Gastrocnemius medialis (tissue), 4 donors: ENCODE results near the gene ARRDC2.

Experiments
- CTCF ChIP-seq, 5 experiments: fragments of 450-650 bp in 3 of 5; fragments of 200-600 bp in 2 of 5; sonication (generic) in 2 of 5; IDR thresholded peaks in 4 of 5; conservative IDR thresholded peaks in 1 of 5; 1 replicate in 4 of 5; 2 replicates in 1 of 5; pipeline ENCODE4 v1.5.1; 2016 to 2019; ENCODE audit warnings: antibody characterized with exemption in 5 of 5, mild to moderate bottlenecking in 3 of 5, moderate library complexity in 3 of 5
- POLR2A ChIP-seq, 2 donors: fragments of 450-650 bp; IDR thresholded peaks; one replicate each; pipeline ENCODE4 v1.6.1; 2017; ENCODE audit warnings: antibody characterized with exemption in 2 of 2, mild to moderate bottlenecking in 2 of 2, moderate library complexity in 2 of 2

- TF ChIP-seq CTCF (IDR thresholded peaks at IDR 0.05 in 4 of 5, conservative IDR thresholded peaks at IDR 0.05 in 1 of 5) (no peak), POLR2A (IDR thresholded peaks at IDR 0.05) (no peak)
These were observed 35.7 kb upstream of the ARRDC2 start for GRCh38 chr19:17972230-17972629.
